Measurements from ENCODE around the gene GRM4.

GRM4 gene

GRCh38 chr6:34082864-34083626 lies 62.8 kb downstream of the GRM4 start:
- no peak for DNase-seq

GRCh38 chr6:34082348-34082747 lies 63.5 kb downstream of the GRM4 start:
- no peak for DNase-seq

GRCh38 chr6:34080357-34080756 lies 65.5 kb downstream of the GRM4 start:
- no peak for DNase-seq

- no peak for DNase-seq
These were observed 66.0 kb downstream of the GRM4 start for GRCh38 chr6:34079899-34080298.

GRCh38 chr6:34075906-34076305 lies 70.0 kb downstream of the GRM4 start:
- no peak for DNase-seq

- no peak for DNase-seq
These were observed 71.7 kb downstream of the GRM4 start for GRCh38 chr6:34074064-34074742.

- DNase-seq = no peak
These were observed 72.3 kb downstream of the GRM4 start for GRCh38 chr6:34073540-34073939.

- DNase-seq = no peak
These were observed 73.2 kb downstream of the GRM4 start for GRCh38 chr6:34072727-34073126.

- no peak for DNase-seq
These were observed 74.0 kb downstream of the GRM4 start for GRCh38 chr6:34071884-34072379.

GRCh38 chr6:34071136-34071883 lies 74.6 kb downstream of the GRM4 start:
- DNase-seq = no peak

- DNase-seq = no peak
These were observed 75.4 kb downstream of the GRM4 start for GRCh38 chr6:34070315-34071135.

- no peak for DNase-seq
These were observed 77.3 kb downstream of the GRM4 start for GRCh38 chr6:34068462-34069044.

- no peak for DNase-seq
These were observed 78.1 kb downstream of the GRM4 start for GRCh38 chr6:34067814-34068213.

- DNase-seq = no peak
These were observed 78.8 kb downstream of the GRM4 start for GRCh38 chr6:34066772-34067770.

GRCh38 chr6:34066218-34066571 lies 79.7 kb downstream of the GRM4 start:
- no peak for DNase-seq

- DNase-seq = peak; percentile 38
These were observed 80.2 kb downstream of the GRM4 start for GRCh38 chr6:34065466-34066217.

- DNase-seq = no peak
These were observed 81.2 kb downstream of the GRM4 start for GRCh38 chr6:34064675-34065074.

- no peak for DNase-seq
These were observed 82.2 kb downstream of the GRM4 start for GRCh38 chr6:34063651-34064050.

- no peak for DNase-seq
These were observed 83.1 kb downstream of the GRM4 start for GRCh38 chr6:34062815-34063214.

- DNase-seq = no peak
These were observed 83.7 kb downstream of the GRM4 start for GRCh38 chr6:34062156-34062555.

Data from COR-L47 (cell line).